ENCODE measurements around the gene KIF4B. TPM values are rescaled to one million over a fixed set of nuclear protein-coding genes. Genes with fewer than 3 reads are reported as not detected.

Gene KIF4B
- polyA plus RNA-seq, 10 donors = 0.08 to 0.26 (median 0.14) TPM; not detected in 3

GRCh38 chr5:155052532-155052931 is 39.0 kb downstream of the KIF4B start:
- DNase-seq = no peak

- peak in 2 of 3 donors; percentile 2 to 22 for DNase-seq
Observed at GRCh38 chr5:155053501-155053900, 39.9 kb downstream of the KIF4B start.

DNA sequence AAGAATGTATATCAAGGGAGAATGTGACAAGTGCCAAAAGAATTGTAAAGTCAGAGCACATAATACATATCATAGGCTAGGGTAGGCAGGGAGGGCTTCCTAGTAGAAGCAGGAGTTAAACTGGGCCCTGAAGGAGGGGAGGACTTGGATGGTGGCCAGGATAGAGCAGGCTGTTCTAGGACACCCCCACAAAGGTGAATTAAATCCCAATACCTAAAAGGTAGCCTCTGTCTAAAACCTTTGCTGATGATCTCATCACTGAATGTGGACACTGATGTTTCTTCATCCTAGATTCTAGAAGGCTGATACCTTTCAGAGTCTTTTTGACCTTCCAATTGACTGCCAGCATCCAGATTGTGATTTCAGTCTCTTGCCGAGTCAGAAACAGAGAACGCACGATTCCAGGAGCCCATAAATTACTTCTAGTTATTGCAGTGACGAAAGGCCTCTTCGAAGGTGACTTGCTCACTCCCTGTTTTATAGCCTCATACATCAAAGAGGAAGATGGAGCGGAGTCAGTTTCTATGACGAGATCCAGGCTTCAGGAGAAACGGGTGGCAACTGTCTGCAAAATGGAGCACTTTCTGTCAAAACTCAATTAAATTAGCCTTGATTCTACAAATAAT is 43.2 kb downstream of the KIF4B start:
- no peak for DNase-seq

- DNase-seq = no peak
Observed at GRCh38 chr5:155057626-155058025, 44.1 kb downstream of the KIF4B start.

DNA sequence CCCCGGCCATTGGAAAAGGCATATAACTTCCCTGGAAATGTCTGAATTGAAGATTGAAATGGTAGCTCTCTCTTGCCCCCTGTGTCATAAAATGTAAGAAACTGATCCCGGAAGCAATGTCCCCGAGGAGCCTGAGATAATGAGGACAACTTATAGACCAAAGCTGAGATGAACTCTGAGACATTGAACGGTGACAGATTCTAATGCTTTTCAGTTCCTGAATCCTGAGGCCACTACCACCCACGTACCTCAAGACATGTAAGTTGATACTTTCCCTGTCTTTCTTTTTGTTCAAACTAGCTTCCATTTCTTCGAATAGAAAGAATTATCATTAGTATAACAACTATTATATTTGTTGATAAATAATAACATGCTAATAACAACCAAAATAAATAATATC is 51.0 kb downstream of the KIF4B start:
- DNase-seq = no peak

DNA sequence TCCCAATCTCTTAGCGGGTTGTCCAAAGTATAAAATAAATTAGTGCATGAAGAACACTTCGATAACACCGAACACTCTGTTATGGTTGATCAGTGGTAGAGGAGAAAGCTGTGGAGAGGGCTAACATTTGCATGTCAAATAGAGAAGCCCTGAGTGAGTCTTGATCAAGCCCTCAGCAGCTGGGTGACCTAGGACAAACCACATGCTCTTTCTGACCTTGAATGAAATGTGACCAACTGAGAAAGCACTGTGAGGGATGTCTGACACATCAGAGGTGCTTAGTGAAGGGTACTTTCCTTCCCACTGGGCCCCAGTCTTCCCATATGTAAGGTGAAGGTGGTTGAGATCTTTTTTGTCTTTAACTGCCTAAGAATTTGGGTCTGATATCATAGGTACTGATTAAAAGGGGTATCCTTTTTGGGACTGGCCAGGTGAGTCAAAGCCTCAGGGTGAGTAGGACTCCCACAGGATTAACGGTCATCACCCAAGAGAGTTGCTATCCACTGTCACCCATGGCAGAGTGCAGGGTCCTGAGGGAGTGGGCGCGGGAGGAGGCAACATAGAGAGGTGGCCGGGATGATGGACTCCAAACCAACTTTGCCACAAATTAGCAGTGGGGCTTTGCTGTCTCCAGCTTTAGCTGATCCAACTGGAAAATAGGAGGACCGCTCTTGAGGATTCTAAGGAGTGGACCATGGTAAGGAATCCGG is 53.5 kb downstream of the KIF4B start:
- no peak for DNase-seq

Other genes with a start within 250 kb of the KIF4B start
- gene FAXDC2, start 163.2 kb upstream of the KIF4B start, polyA plus RNA-seq (ENCODE audit: insufficient read length in 10 of 10) = 10 to 100 TPM; 10.6 to 19.4 (median 12.9) TPM
- 10 to 100 TPM; 34.1 to 44.6 (median 40.1) TPM for gene CNOT8, start 155.1 kb upstream of the KIF4B start, polyA plus RNA-seq (ENCODE audit: insufficient read length in 10 of 10)
- gene GEMIN5, start 75.5 kb upstream of the KIF4B start, polyA plus RNA-seq (ENCODE audit: insufficient read length in 10 of 10) = 10 to 100 TPM; 14.7 to 20.3 (median 17.2) TPM
- gene MRPL22, start 72.7 kb upstream of the KIF4B start, polyA plus RNA-seq (ENCODE audit: insufficient read length in 10 of 10) = 10 to 100 TPM; 30.1 to 39.4 (median 32.0) TPM

Measured in muscle of back (tissue), 11 donors.